Measurements from ENCODE around the gene CLIP2. TPM values are rescaled to one million over a fixed set of nuclear protein-coding genes. Genes with fewer than 3 reads are reported as not detected.

CLIP2 gene
- total RNA-seq, 1 donor from 2014 or later: 12.9 TPM

GRCh38 chr7:74455291-74455804 lies 166.1 kb downstream of the CLIP2 start:
- TF ChIP-seq CTCF (IDR thresholded peaks at IDR 0.05; ENCODE audit: insufficient read depth, low read length, severe bottlenecking): no peak
- no peak for FAIRE-seq
- H3K27me3 ChIP-seq (ENCODE audit: control insufficient read depth, insufficient read depth, low read length): no peaks in the 10 kb centered on the region
- peak overlapping the region; percentile 68 for H3K4me3 ChIP-seq (ENCODE audit: low read depth, low read length)
- DNase-seq (ENCODE audit: low read depth): no peak
- no peaks in the 10 kb centered on the region for H3K36me3 ChIP-seq (ENCODE audit: control insufficient read depth, insufficient read depth, low read length)

Other genes starting within 250 kb of the CLIP2 start
- 11.6 and 16.6 TPM in 2 replicates for gene LIMK1, start 205.6 kb upstream of the CLIP2 start, total RNA-seq
- gene EIF4H, start 115.1 kb upstream of the CLIP2 start, total RNA-seq: 370 and 440 TPM in 2 replicates
- gene LAT2, start 79.4 kb upstream of the CLIP2 start, total RNA-seq: 0.26 and 1.8 TPM in 2 replicates
- gene RFC2, start 35.0 kb upstream of the CLIP2 start, total RNA-seq: 12.4 and 15.6 TPM in 2 replicates
- 18.2 and 23.7 TPM in 2 replicates for gene GTF2IRD1, start 164.5 kb downstream of the CLIP2 start, total RNA-seq

Data from bronchial epithelial cell (primary cell).